Smooth muscle cell (in vitro differentiated cells): ENCODE data around the gene GALNT15. TPM values are rescaled to one million over a fixed set of nuclear protein-coding genes. Genes with fewer than 3 reads are reported as not detected.

Experiments used
- DNase-seq: peaks from one replicate; lab custom pipeline; 2025; ENCODE audit not compliant: unreplicated experiment; lab: John Stamatoyannopoulos, UW
- H2AFZ ChIP-seq: fragments of 200-600 bp; sonication (generic); 2 replicates; pipeline ENCODE4 v1.6.0; 2016; ENCODE audit warnings: antibody characterized with exemption, low read depth, mild to moderate bottlenecking
- H3F3A ChIP-seq: fragments of 200-600 bp; sonication (generic); 2 replicates; pipeline ENCODE4 v1.6.0; 2017; ENCODE audit warnings: antibody characterized with exemption, low read depth
- H3K27ac ChIP-seq: fragments of 200-600 bp; sonication (generic); 2 replicates; pipeline ENCODE4 v1.5.1; 2016; ENCODE audit warnings: low read depth, mild to moderate bottlenecking
- H3K27me3 ChIP-seq: fragments of 200-600 bp; sonication (generic); 2 replicates; pipeline ENCODE4 v1.6.1; 2016; ENCODE audit warnings: low read depth, mild to moderate bottlenecking
- H3K36me3 ChIP-seq: fragments of 200-600 bp; sonication (generic); 2 replicates; pipeline ENCODE4 v1.5.1; 2016; ENCODE audit warnings: low read depth
- H3K4me1 ChIP-seq: fragments of 200-600 bp; sonication (generic); 2 replicates; pipeline ENCODE4 v1.5.1; 2016; ENCODE audit warnings: low read depth
- H3K4me2 ChIP-seq: fragments of 200-600 bp; sonication (generic); 2 replicates; pipeline ENCODE4 v1.6.0; 2016; ENCODE audit warnings: mild to moderate bottlenecking
- H3K4me3 ChIP-seq: fragments of 200-600 bp; sonication (generic); 2 replicates; pipeline ENCODE4 v1.5.1; 2016; ENCODE audit warnings: mild to moderate bottlenecking
- H3K79me2 ChIP-seq: fragments of 200-600 bp; sonication (generic); 2 replicates; pipeline ENCODE4 v1.6.0; 2016; ENCODE audit warnings: low read depth, mild to moderate bottlenecking
- H3K9ac ChIP-seq: fragments of 200-600 bp; sonication (generic); 2 replicates; pipeline ENCODE4 v1.6.0; 2016; ENCODE audit warnings: low read depth
- H3K9me3 ChIP-seq: fragments of 200-600 bp; sonication (generic); replicated peaks from 2 replicates; pipeline ENCODE4 v1.5.1; 2016; ENCODE audit warnings: low read depth
- H4K20me1 ChIP-seq: fragments of 200-600 bp; sonication (generic); 2 replicates; pipeline ENCODE4 v1.6.0; 2016; ENCODE audit warnings: low read depth
- CTCF ChIP-seq: fragments of 200-600 bp; sonication (generic); IDR thresholded peaks from 2 replicates; pipeline ENCODE4 v1.5.1; 2017; ENCODE audit warnings: borderline replicate concordance, mild to moderate bottlenecking, antibody characterized with exemption; ENCODE audit not compliant: insufficient read depth, poor library complexity, severe bottlenecking
- WGBS: methylation state at CpG from one replicate; pipeline ENCODE4 v1.1.7; 2016; ENCODE audit warnings: low lambda C conversion rate; 5-methylcytosine and 5-hydroxymethylcytosine counted together
- polyA plus RNA-seq: library from polyadenylated mRNA; unstranded; fragments of >200 nt; fragmentation: Nextera tagmentation; extraction: Ambion mirVana; gene quantifications from 2 replicates; pipeline ENCODE4 v1.2.1, GENCODE V29; 2016
- total RNA-seq: library from RNA; depleted of rRNA; stranded (reverse); fragments of >200 nt; gene quantifications from 2 replicates; pipeline ENCODE4 v1.2.3, GENCODE V29; 2014

Gene GALNT15
- total and polyA plus RNA-seq, 2 experiments from 2014 or later: 0.45 to 1.3 TPM

DNA sequence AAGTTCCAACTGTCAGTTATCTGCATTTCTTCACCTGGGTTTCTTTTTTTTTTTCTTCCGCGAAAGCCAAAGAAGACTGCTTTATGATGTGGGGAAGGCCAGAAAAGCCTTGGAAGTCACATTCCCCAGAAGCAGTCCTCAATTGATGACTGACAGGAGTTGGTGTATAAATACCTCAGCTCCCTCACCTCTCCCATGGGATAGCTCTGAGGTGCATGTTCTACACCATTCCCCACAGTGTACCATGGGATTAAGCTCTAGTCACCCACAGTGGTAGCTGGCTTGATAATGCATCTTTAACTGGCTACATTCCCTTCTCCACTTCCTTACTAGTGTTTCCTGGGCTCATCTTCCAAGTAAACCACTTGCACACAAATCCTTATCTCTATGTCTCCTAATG lies 59.8 kb downstream of the GALNT15 start:
- no peak overlapping the region for H3K9ac ChIP-seq
- WGBS: 75% methylated on average over 2 of the region's 2 CpGs
- no peak for TF ChIP-seq CTCF

DNA sequence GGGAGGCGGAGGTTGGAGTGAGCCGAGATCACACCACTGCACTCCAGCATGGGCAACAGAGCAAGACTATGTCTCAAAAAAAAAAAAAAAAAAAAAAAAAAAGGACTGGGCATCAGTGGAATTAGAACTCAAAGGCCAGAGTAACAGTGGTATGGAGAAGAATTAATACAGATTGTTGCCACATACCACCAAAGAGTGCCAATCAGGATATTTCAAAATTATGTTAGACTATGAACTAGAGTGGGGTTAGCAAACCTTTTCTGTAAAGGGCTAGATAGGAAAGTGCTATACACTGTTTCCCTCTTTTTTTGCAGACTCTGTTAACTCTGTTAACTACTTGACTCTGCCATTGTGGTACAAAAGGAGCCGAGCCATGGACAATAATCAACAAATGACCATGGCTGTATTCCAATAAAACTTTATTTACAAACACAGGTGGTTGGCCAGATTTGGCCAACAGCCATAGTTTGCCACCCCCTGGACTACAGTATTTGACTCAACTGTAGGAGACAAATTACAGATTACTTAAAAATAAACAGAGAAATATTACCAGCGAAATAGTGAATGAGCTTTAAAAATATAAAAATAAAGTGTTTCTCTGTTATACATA lies 61.7 kb downstream of the GALNT15 start:
- Histone ChIP-seq H3K9ac (no peak overlapping the region), H3K36me3 (no peaks in the 10 kb centered on the region), H3F3A (peaks cover 10% of the 10 kb centered on the region), H3K4me1 (peaks cover 11% of the 10 kb centered on the region), H3K4me2 (no peak overlapping the region), H3K9me3 (no peaks in the 10 kb centered on the region), H3K27ac (no peak overlapping the region), H3K27me3 (no peaks in the 10 kb centered on the region), H2AFZ (no peak overlapping the region), H3K79me2 (no peaks in the 10 kb centered on the region), H3K4me3 (no peak overlapping the region), H4K20me1 (no peaks in the 10 kb centered on the region)
- WGBS: 97% methylated on average over 4 of the region's 4 CpGs
- TF ChIP-seq CTCF: no peak
- DNase-seq: no peak

More for the DNA sequence above, 59.8 kb downstream of the GALNT15 start:
- Histone ChIP-seq H3K4me1 (peaks cover 4% of the 10 kb centered on the region), H3K79me2 (no peaks in the 10 kb centered on the region), H3K36me3 (no peaks in the 10 kb centered on the region), H3K9me3 (no peaks in the 10 kb centered on the region), H3K27ac (no peak overlapping the region), H3F3A (no peaks in the 10 kb centered on the region), H3K4me2 (no peak overlapping the region), H4K20me1 (no peaks in the 10 kb centered on the region), H3K27me3 (no peaks in the 10 kb centered on the region), H3K4me3 (no peak overlapping the region), H2AFZ (no peak overlapping the region)
- no peak for DNase-seq

- no peaks in the 10 kb centered on the region for H3K79me2 ChIP-seq
- TF ChIP-seq CTCF: no peak
These were observed 62.4 kb downstream of the GALNT15 start for GRCh38 chr3:16236856-16237393.

More at GRCh38 chr3:16236856-16237393, 62.4 kb downstream of the GALNT15 start:
- no peak overlapping the region for H2AFZ ChIP-seq
- no peak overlapping the region for H3K27ac ChIP-seq
- H3K4me2 ChIP-seq: no peak overlapping the region
- no peak for DNase-seq
- no peaks in the 10 kb centered on the region for H3K27me3 ChIP-seq
- H3F3A ChIP-seq: peaks cover 12% of the 10 kb centered on the region
- H3K4me3 ChIP-seq: no peak overlapping the region
- peaks cover 11% of the 10 kb centered on the region for H3K4me1 ChIP-seq
- WGBS: 79% methylated on average over 3 of the region's 3 CpGs
- no peaks in the 10 kb centered on the region for H3K36me3 ChIP-seq
- no peak overlapping the region for H3K9ac ChIP-seq
- no peaks in the 10 kb centered on the region for H4K20me1 ChIP-seq
- H3K9me3 ChIP-seq: no peaks in the 10 kb centered on the region
